K562 (cell line): Measurements from ENCODE around the gene FEM1B. TPM values are rescaled to one million over a fixed set of nuclear protein-coding genes. Genes with fewer than 3 reads are reported as not detected.

Experiments
- BRD9 ChIP-seq: fragments of 450-650 bp; IDR thresholded peaks from 2 replicates; pipeline ENCODE4 v1.6.1; 2018; ENCODE audit warnings: low read depth; ENCODE audit not compliant: partially characterized antibody
- C11orf30 ChIP-seq: fragments of 450-650 bp; IDR thresholded peaks from 2 replicates; pipeline ENCODE4 v1.6.1; 2016; ENCODE audit warnings: low read depth, mild to moderate bottlenecking
- CBX8 ChIP-seq: fragments of 200-600 bp; sonication (generic); IDR thresholded peaks from 2 replicates; pipeline ENCODE4 v1.6.1; 2012; ENCODE audit warnings: borderline replicate concordance, mixed run types, low read depth, mild to moderate bottlenecking, moderate library complexity, mixed read lengths, low read length, control low read depth, inconsistent platforms; ENCODE audit not compliant: poor library complexity, severe bottlenecking; ENCODE audit errors: extremely low read depth
- CREBBP ChIP-seq: IDR thresholded peaks from one replicate; pipeline ENCODE4 v1.6.1; 2012; ENCODE audit warnings: low read depth, mild to moderate bottlenecking, control low read depth, inconsistent platforms, low read length
- CREM ChIP-seq: IDR thresholded peaks from 2 replicates; pipeline ENCODE4 v1.6.1; 2014; ENCODE audit warnings: antibody characterized with exemption, low read depth
- CXXC5 ChIP-seq: fragments of 250-450 bp; sonication (Bioruptor Pico); IDR thresholded peaks from 2 replicates; pipeline ENCODE4 v1.8.0; 2022; ENCODE audit warnings: inconsistent platforms, mild to moderate bottlenecking, moderate library complexity
- HDAC8 ChIP-seq: fragments of 450-650 bp; IDR thresholded peaks from 2 replicates; pipeline ENCODE4 v1.6.1; 2016; ENCODE audit warnings: mild to moderate bottlenecking, missing genetic modification characterization, moderate library complexity, missing compliant biosample characterization
- HIVEP1 ChIP-seq: fragments of 250-450 bp; sonication (Bioruptor Pico); IDR thresholded peaks from 2 replicates; pipeline ENCODE4 v1.4.0; 2020; ENCODE audit warnings: mild to moderate bottlenecking
- HMGN3 ChIP-seq: IDR thresholded peaks from 2 replicates; pipeline ENCODE4 v1.6.1; 2011; ENCODE audit warnings: borderline replicate concordance, low read depth, mild to moderate bottlenecking, mixed read lengths, low read length; ENCODE audit not compliant: insufficient read length; ENCODE audit errors: extremely low read depth
- HOXB6 ChIP-seq: fragments of 250-450 bp; sonication (Bioruptor Pico); IDR thresholded peaks from 2 replicates; pipeline ENCODE4 v1.5.1; 2022; ENCODE audit warnings: mild to moderate bottlenecking, borderline replicate concordance
- PTTG1 ChIP-seq: fragments of 450-650 bp; IDR thresholded peaks from 2 replicates; pipeline ENCODE4 v1.6.1; 2016; ENCODE audit warnings: low read depth, mild to moderate bottlenecking, missing genetic modification characterization, missing compliant biosample characterization
- RBM17 ChIP-seq: fragments of 200-400 bp; formaldehyde crosslinking; IDR thresholded peaks from 2 replicates; pipeline ENCODE4 v1.6.1; 2017; ENCODE audit warnings: low read depth, mild to moderate bottlenecking, low read length, borderline replicate concordance
- SMAD1 ChIP-seq: fragments of 150-350 bp; IDR thresholded peaks from 2 replicates; pipeline ENCODE4 v1.6.1; 2014; ENCODE audit warnings: low read length, low read depth; ENCODE audit not compliant: partially characterized antibody
- SREBF2 ChIP-seq: sonication (generic); formaldehyde crosslinking; IDR thresholded peaks from 2 replicates; pipeline ENCODE4 v1.4.0; 2020; ENCODE audit warnings: mild to moderate bottlenecking, missing genetic modification reagents
- ZBTB1 ChIP-seq: sonication (generic); formaldehyde crosslinking; IDR thresholded peaks from 2 replicates; pipeline ENCODE4 v1.8.1; 2023; ENCODE audit warnings: missing genetic modification reagents, low read depth, mild to moderate bottlenecking, borderline replicate concordance
- ZBTB7A ChIP-seq: IDR thresholded peaks from 2 replicates; pipeline ENCODE4 v1.6.1; 2011; ENCODE audit warnings: low read depth, mild to moderate bottlenecking, low read length, moderate library complexity, borderline replicate concordance; ENCODE audit not compliant: control insufficient read depth
- ZFP30 ChIP-seq: fragments of 250-450 bp; sonication (Bioruptor Pico); IDR thresholded peaks from 2 replicates; pipeline ENCODE4 v1.8.0; 2022; ENCODE audit warnings: moderate library complexity, mild to moderate bottlenecking, inconsistent platforms, borderline replicate concordance
- ZNF146 ChIP-seq: IDR thresholded peaks from one replicate; pipeline ENCODE4 v1.6.1; 2018; ENCODE audit warnings: missing compliant biosample characterization; ENCODE audit not compliant: unreplicated experiment
- ZNF197 ChIP-seq: fragments of 200-800 bp; sonication (Bioruptor generic); IDR thresholded peaks from 2 replicates; pipeline ENCODE4 v1.6.1; 2016; ENCODE audit warnings: low read depth, missing genetic modification characterization, missing compliant biosample characterization
- ZNF212 ChIP-seq: fragments of 450-650 bp; formaldehyde crosslinking; IDR thresholded peaks from 2 replicates; pipeline ENCODE4 v1.4.0; 2020; ENCODE audit warnings: mild to moderate bottlenecking
- ZNF217 ChIP-seq: sonication (generic); formaldehyde crosslinking; IDR thresholded peaks from 2 replicates; pipeline ENCODE4 v1.8.0; 2022; ENCODE audit warnings: mild to moderate bottlenecking, missing genetic modification reagents
- ZNF224 ChIP-seq: sonication (generic); formaldehyde crosslinking; IDR thresholded peaks from 2 replicates; pipeline ENCODE4 v1.8.0; 2022; ENCODE audit warnings: mild to moderate bottlenecking, missing genetic modification reagents
- polyA plus RNA-seq, 8 experiments: library from polyadenylated mRNA; depleted of rRNA in 4 of 8; stranded (reverse) in 5 of 8; unstranded in 3 of 8; fragments of >200 nt; fragmentation: Nextera tagmentation in 2 of 8; fragmentation: Illumina TruSeq in 1 of 8; extraction: Ambion mirVana in 2 of 8; extraction: Trizol in 1 of 8; gene quantifications; 2 replicates each; pipeline versions ENCODE4 v1.2.1 to v1.2.3, GENCODE V29; 2011 to 2014; ENCODE audit warnings: inconsistent platforms in 1 of 8, missing spikeins in 1 of 8
- total RNA-seq, 7 experiments: library from RNA; depleted of rRNA in 6 of 7; stranded (reverse); fragments of >200 nt in 6 of 7; fragmentation: Illumina TruSeq in 2 of 7; extraction: Trizol in 2 of 7; gene quantifications; 2 replicates each; pipeline versions ENCODE4 v1.2.1 to v1.2.3, GENCODE V29; 2011 to 2021; ENCODE audit warnings: low replicate concordance in 1 of 7
- TF ChIP-seq, protein P1 (sequence below): fragments of 250-450 bp; sonication (Bioruptor Pico); IDR thresholded peaks from 2 replicates; pipeline ENCODE4 v1.5.0; 2021
- TF ChIP-seq, protein P2 (sequence below), 2 experiments: fragments of 450-650 bp in 1 of 2; IDR thresholded peaks; 2 replicates each; pipeline ENCODE4 v1.6.1; 2011 to 2017; ENCODE audit warnings: low read depth in 2 of 2, antibody characterized with exemption in 1 of 2, borderline replicate concordance in 1 of 2, low read length in 1 of 2, mild to moderate bottlenecking in 1 of 2, mixed read lengths in 1 of 2; ENCODE audit not compliant: control insufficient read depth in 1 of 2

The FEM1B gene
- total and polyA plus RNA-seq, 9 of the 15 experiments (the other 6 are each of a cell fraction or from before 2014, with no cell fraction given): 5.9 to 61.6 (median 20.1) TPM

DNA sequence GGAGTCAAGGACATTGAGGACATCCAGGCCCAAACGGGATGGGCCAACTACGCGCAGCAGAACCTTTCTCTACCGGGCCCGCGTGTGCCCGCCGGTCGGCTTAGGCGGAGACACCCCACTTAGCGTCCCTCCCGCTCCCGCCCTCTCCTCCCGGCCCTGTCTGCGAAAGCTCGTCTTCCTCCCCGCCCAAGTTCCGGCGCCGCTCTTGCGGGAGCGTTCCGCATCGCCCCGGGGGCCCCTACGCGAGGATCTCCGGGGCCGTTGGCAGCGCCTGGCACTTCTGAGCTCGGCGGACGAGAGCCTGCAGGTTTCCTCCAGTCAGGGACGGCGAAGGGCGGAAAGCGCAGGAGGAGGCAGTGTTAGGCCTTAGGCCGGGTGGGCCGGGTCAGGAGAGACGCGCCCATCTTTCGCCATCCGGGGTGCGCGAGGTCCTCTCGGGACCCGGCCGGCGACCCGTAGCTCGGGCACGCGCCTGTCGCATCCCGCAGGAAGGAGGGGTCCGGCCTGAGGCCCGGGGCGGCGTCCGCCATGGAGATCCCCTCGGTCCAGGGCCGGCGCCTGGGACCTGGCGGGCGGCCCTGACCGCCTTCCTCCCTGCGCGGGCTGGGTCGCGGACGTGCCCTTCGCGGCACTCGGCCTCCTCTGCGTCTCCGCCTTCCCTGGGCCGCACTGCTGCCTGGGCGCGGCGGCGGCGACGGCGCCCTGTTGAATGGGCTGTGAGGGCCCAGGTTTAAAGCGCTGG lies at the start of gene FEM1B (continued):
- TF ChIP-seq CREBBP (no peak), ZNF197 (CRISPR knock-in tag) (0 out of 2 replicates have a peak, but pooled peaks have one; percentile 77), RBM17 (no peak), ZNF224 (CRISPR knock-in tag) (no peak), ZNF146 (no peak), CREM (peak; percentile 83), HMGN3 (peak; percentile 84), SREBF2 (no peak; the same call in 1 of the 2 replicates), ZNF212 (CRISPR knock-in tag) (no peak), ZBTB7A (no peak), ZNF217 (no peak), ZFP30 (CRISPR knock-in tag) (no peak), C11orf30 (peak; percentile 91), CBX8 (no peak), HDAC8 (tag) (no peak), CXXC5 (CRISPR knock-in tag) (peak; percentile 92), SMAD1 (no peak), HOXB6 (CRISPR knock-in tag) (no peak), PTTG1 (tag) (no peak), HIVEP1 (CRISPR knock-in tag) (no peak), ZBTB1 (CRISPR knock-in tag) (no peak), BRD9 (no peak)
- TF ChIP-seq, protein P1, sequence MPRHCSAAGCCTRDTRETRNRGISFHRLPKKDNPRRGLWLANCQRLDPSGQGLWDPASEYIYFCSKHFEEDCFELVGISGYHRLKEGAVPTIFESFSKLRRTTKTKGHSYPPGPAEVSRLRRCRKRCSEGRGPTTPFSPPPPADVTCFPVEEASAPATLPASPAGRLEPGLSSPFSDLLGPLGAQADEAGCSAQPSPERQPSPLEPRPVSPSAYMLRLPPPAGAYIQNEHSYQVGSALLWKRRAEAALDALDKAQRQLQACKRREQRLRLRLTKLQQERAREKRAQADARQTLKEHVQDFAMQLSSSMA (CRISPR knock-in tag): peak; percentile 25; the same call in 1 of the 2 replicates
- TF ChIP-seq, protein P2, sequence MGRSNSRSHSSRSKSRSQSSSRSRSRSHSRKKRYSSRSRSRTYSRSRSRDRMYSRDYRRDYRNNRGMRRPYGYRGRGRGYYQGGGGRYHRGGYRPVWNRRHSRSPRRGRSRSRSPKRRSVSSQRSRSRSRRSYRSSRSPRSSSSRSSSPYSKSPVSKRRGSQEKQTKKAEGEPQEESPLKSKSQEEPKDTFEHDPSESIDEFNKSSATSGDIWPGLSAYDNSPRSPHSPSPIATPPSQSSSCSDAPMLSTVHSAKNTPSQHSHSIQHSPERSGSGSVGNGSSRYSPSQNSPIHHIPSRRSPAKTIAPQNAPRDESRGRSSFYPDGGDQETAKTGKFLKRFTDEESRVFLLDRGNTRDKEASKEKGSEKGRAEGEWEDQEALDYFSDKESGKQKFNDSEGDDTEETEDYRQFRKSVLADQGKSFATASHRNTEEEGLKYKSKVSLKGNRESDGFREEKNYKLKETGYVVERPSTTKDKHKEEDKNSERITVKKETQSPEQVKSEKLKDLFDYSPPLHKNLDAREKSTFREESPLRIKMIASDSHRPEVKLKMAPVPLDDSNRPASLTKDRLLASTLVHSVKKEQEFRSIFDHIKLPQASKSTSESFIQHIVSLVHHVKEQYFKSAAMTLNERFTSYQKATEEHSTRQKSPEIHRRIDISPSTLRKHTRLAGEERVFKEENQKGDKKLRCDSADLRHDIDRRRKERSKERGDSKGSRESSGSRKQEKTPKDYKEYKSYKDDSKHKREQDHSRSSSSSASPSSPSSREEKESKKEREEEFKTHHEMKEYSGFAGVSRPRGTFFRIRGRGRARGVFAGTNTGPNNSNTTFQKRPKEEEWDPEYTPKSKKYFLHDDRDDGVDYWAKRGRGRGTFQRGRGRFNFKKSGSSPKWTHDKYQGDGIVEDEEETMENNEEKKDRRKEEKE (IDR thresholded peaks at IDR 0.05; ENCODE audit: borderline replicate concordance in 1 of 2, control insufficient read depth in 1 of 2, low read depth in 2 of 2, low read length in 1 of 2): peak in 1 of 2 experiments; percentile 86; a peak in 2 of 4 replicates
